ENCODE results near the gene C5. TPM values are rescaled to one million over a fixed set of nuclear protein-coding genes. Genes with fewer than 3 reads are reported as not detected.

C5 gene
- total RNA-seq, 1 donor from 2014 or later: 0.29 TPM

- DNase-seq (ENCODE audit: extremely low read depth, low read depth, low spot score): no peak
These were observed 103.8 kb downstream of the C5 start for GRCh38 chr9:120946259-120946658.

- DNase-seq (ENCODE audit: extremely low read depth, low read depth, low spot score): no peak
These were observed 105.1 kb downstream of the C5 start for GRCh38 chr9:120944948-120945347.

- no peak for DNase-seq (ENCODE audit: extremely low read depth, low read depth, low spot score)
These were observed 105.6 kb downstream of the C5 start for GRCh38 chr9:120944434-120944843.

- no peak for DNase-seq (ENCODE audit: extremely low read depth, low read depth, low spot score)
These were observed 107.7 kb downstream of the C5 start for GRCh38 chr9:120942186-120943001.

- no peak for DNase-seq (ENCODE audit: extremely low read depth, low read depth, low spot score)
These were observed 108.9 kb downstream of the C5 start for GRCh38 chr9:120941046-120941770.

- DNase-seq (ENCODE audit: extremely low read depth, low read depth, low spot score): no peak
These were observed 109.5 kb downstream of the C5 start for GRCh38 chr9:120940573-120940972.

- DNase-seq (ENCODE audit: extremely low read depth, low read depth, low spot score): no peak
These were observed 111.2 kb downstream of the C5 start for GRCh38 chr9:120938851-120939250.

GRCh38 chr9:120937596-120937995 lies 112.5 kb downstream of the C5 start:
- DNase-seq (ENCODE audit: extremely low read depth, low read depth, low spot score): no peak

- DNase-seq (ENCODE audit: extremely low read depth, low read depth, low spot score): no peak
These were observed 112.9 kb downstream of the C5 start for GRCh38 chr9:120937127-120937526.

GRCh38 chr9:120936764-120937122 lies 113.3 kb downstream of the C5 start:
- DNase-seq (ENCODE audit: extremely low read depth, low read depth, low spot score): no peak

- peak; percentile 81 for DNase-seq (ENCODE audit: extremely low read depth, low read depth, low spot score)
These were observed 113.9 kb downstream of the C5 start for GRCh38 chr9:120936011-120936763.

GRCh38 chr9:120935383-120935857 lies 114.7 kb downstream of the C5 start:
- DNase-seq (ENCODE audit: extremely low read depth, low read depth, low spot score): peak; percentile 85

GRCh38 chr9:120934281-120934680 lies 115.8 kb downstream of the C5 start:
- no peak for DNase-seq (ENCODE audit: extremely low read depth, low read depth, low spot score)

- no peak for DNase-seq (ENCODE audit: extremely low read depth, low read depth, low spot score)
These were observed 116.6 kb downstream of the C5 start for GRCh38 chr9:120933310-120934055.

- DNase-seq (ENCODE audit: extremely low read depth, low read depth, low spot score): no peak
These were observed 117.8 kb downstream of the C5 start for GRCh38 chr9:120932086-120932823.

GRCh38 chr9:120931231-120932085 lies 118.6 kb downstream of the C5 start:
- no peak for DNase-seq (ENCODE audit: extremely low read depth, low read depth, low spot score)

- DNase-seq (ENCODE audit: extremely low read depth, low read depth, low spot score): no peak
These were observed 120.8 kb downstream of the C5 start for GRCh38 chr9:120929229-120929791.

- no peak for DNase-seq (ENCODE audit: extremely low read depth, low read depth, low spot score)
These were observed 121.4 kb downstream of the C5 start for GRCh38 chr9:120928483-120929228.

Data from glomerular endothelial cell (primary cell).